ENCODE data around the gene SLTM. TPM values are rescaled to one million over a fixed set of nuclear protein-coding genes. Genes with fewer than 3 reads are reported as not detected.
A peak's percentile ranks its signal among the peaks of the same experiment; 100 is the strongest.
"Not testable (repeated sequence)": the region's sequence is repeated elsewhere in the genome, so short reads cannot be mapped to it uniquely, and the experiment has no call there.

The SLTM gene
- 58.5 TPM for polyA plus RNA-seq (2013, experiment 1 of 2; ENCODE audit: insufficient read length)
- 39.7 TPM for polyA plus RNA-seq (2013, experiment 2 of 2; ENCODE audit: insufficient read length)

- DNase-seq: peak; percentile 94
These were observed at the start of gene SLTM for GRCh38 chr15:58933281-58934113. Gene SLTM (minus strand): TSS chr15:58933679. CDS start chr15:58933565, 114 bp downstream.

- DNase-seq: no peak
These were observed 49.8 kb upstream of the SLTM start for GRCh38 chr15:58983261-58983660.

- no peak for DNase-seq
These were observed 48.5 kb upstream of the SLTM start for GRCh38 chr15:58981808-58982475.

GRCh38 chr15:58980351-58980939 lies 47.0 kb upstream of the SLTM start:
- DNase-seq: peak; percentile 37

- no peak for DNase-seq
These were observed 44.4 kb upstream of the SLTM start for GRCh38 chr15:58977887-58978286.

- no peak for DNase-seq
These were observed 34.0 kb upstream of the SLTM start for GRCh38 chr15:58967479-58967878.

- DNase-seq: peak; percentile 74
These were observed 33.2 kb upstream of the SLTM start for GRCh38 chr15:58966698-58967097.

GRCh38 chr15:58962662-58963565 lies 29.4 kb upstream of the SLTM start:
- DNase-seq: peak; percentile 55

GRCh38 chr15:58962136-58962535 lies 28.7 kb upstream of the SLTM start:
- DNase-seq: no peak

GRCh38 chr15:58958811-58959210 lies 25.3 kb upstream of the SLTM start:
- DNase-seq: no peak

GRCh38 chr15:58957101-58957973 lies 23.9 kb upstream of the SLTM start:
- DNase-seq: peak; percentile 71

- DNase-seq: no peak
These were observed 19.3 kb upstream of the SLTM start for GRCh38 chr15:58952751-58953150.

GRCh38 chr15:58951388-58952007 lies 18.0 kb upstream of the SLTM start:
- peak; percentile 49 for DNase-seq

- DNase-seq: peak; percentile 47
These were observed 13.7 kb upstream of the SLTM start for GRCh38 chr15:58947179-58947578.

- DNase-seq: not testable (repeated sequence)
These were observed 1.5 kb upstream of the SLTM start for GRCh38 chr15:58934974-58935373.

GRCh38 chr15:58934521-58934920 lies 1.0 kb upstream of the SLTM start:
- peak; percentile 16 for DNase-seq

GRCh38 chr15:58934114-58934447 lies 602 bp upstream of the SLTM start:
- DNase-seq: no peak

- peak; percentile 51 for DNase-seq
These were observed 684 bp downstream of the SLTM start for GRCh38 chr15:58932710-58933280.

- peak; percentile 57 for DNase-seq
These were observed 1.4 kb downstream of the SLTM start for GRCh38 chr15:58931987-58932588.

GRCh38 chr15:58929891-58930416 lies 3.5 kb downstream of the SLTM start:
- DNase-seq: no peak
